HG03039 (cell line): ENCODE results near the gene STRBP.
"Not testable (repeated sequence)": the region's sequence is repeated elsewhere in the genome, so short reads cannot be mapped to it uniquely, and the experiment has no call there.

Experiments used
- ATAC-seq: cut with Tn5 transposase; IDR thresholded peaks from one replicate; pipeline ENCODE4 v1.9.1; 2021; ENCODE audit warnings: mild to moderate bottlenecking, moderate library complexity; ENCODE audit not compliant: unreplicated experiment

STRBP gene

DNA sequence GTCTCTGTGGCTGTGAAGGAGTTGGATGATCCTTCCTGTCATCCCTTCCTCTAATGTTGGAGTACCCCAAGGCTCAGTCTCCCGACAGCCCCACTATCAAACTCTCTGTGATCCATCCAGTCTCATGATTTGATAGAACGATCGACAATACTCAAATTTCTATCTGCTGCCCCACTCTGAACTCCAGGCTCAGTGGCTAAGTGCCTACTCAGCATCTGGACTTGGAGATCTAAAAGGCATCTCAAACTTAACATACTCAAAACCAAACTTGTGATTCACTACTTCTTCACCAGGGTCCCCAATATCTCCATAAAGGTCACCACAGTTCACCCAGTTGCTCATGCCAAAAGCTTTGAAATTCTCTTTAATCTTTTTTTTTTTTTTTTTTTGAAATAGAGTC lies 15.1 kb upstream of the STRBP start:
- no peak for ATAC-seq

DNA sequence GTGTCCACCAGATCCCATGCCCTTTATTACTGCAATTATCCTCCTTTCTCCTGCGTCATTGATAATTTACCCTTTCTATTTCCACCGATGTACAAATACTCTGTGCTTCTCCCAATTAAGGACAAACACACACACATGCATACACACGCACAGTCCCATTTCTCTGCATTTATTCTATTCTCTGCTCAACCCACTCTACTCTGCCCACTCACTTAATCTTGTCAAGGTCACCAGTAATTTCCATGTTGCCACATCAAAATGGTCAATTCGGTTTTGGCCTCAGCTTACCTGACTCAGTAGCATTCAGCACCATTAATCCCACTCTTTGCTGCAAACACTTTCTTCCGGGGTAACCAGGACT lies 14.6 kb upstream of the STRBP start:
- ATAC-seq = no peak

DNA sequence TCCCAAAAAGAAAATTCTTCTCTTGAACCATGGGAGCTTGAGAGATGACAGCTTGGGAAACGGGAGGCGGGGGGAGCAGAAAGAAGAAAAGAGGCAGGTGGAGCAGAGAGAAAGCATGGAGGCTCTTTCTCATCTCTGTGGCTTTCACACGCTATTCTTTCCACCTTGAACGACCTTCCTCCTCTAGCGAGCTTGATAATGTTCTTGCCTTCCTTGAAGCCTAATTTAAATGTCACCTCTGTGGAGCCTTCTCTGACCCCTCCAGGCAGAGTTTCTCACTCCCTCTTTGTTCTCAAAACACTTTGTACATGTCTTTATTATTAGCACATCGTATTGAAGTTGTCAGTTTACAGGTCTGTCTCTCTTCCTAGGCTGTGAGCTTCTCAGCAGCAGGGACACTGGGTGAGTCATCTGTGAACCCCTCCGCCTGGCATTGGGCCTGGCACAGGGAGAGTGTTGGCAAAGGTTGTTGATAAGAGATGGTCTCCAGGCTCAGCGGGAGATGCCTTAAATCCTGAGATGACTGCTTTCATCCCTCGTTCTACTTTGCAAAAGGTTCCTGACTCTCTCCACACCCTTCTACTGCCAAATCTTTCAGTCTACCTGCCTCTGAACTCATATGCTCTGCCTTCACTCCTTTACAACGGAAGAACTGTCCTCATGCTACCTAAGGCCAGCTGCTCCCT lies 14.1 kb upstream of the STRBP start:
- no peak for ATAC-seq

DNA sequence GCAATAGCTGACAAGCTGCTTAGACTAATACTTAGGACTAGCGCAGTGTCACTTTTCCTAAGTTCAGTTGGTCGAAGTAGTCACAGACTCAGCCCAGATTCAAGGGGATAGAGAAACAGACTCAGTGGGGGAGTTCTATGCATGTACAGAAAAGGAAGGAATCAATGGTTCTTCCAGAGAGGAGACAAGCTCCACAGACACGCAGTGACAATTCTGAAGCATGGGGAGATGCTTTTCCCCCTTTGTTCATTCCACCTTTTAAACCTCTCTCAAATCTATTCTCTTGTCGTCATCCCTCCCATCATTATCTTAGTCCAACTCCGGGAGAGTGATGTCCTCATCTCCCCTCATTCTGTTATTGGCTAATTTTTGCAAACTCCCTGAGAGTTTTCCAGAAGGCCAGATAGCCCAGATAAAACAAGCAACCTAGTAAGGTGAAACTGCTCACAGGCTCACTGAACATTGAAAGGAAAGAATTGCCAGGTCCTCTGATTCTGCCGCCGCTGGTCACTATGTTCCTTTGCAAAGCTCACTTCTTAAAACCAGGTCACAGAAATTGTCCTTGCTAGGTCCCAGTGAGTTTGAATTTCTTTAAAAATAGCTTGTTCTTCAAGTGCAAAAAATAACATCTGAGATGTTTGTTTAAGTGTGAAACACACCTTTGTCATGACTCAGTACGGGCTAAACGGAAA lies 13.4 kb upstream of the STRBP start:
- ATAC-seq = no peak

DNA sequence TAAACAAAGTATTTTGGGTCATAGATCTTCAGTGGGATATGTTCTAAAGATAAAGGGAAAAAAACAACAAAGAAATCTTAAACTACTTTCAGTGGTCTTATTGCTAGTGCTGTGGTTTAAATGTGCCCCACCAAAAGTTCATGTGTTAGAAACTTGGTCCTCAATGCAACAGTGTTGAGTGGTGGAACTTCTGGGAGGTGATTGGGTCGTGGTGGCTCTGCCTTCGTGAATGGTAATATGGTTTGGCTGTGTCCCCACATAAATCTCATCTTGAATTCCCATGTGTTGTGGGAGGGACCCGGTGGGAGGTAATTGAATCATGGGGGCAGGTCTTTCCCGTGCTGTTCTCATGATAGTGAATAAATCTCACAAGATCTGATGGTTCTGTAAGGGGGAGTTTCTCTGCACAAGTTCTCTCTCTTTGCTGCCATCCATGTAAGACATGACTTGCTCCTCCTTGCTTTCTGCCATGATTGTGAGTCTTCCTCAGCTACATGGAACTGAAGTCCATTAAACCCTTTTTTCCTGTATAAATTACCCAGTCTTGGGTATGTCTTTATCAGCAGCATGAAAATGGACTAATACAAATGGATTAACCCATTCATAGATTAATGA lies 10.6 kb upstream of the STRBP start:
- not testable (repeated sequence) for ATAC-seq

DNA sequence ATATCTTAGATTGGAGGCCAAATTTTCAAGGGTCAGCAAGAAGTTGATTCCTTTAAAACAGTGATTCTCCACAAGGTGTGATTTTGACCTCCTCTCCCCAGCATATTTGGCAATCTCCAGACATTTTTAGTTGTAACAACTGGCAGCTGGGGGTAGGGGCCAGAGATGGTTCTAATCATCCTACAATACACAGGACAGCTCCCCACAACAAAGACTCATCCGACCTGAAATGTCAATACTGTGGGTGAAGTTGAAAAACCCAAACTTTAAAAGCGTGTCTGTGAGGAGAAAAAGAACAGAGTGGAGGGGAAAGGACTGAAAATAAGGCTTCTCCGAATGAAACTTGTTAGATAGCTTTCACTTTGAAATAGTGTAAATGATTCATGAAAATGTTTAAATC lies 10.0 kb upstream of the STRBP start:
- no peak for ATAC-seq

DNA sequence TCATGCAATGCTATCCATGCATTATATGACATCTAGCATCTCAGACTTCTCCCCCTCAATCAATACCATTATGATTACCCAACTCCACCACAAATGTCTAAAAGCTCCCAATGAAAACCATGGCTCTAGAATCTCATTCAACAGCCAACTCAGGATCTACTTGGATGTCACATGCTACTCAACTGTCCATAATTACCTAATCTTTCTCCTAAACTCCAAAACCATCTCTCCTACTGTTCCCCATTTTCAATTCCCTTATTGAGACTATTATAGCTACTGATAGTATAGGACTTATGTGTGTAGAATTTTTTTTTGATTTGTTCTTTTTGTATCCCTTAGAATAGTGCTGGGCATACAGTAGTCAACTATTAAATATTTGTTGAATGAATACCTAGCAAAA lies 8.2 kb upstream of the STRBP start:
- ATAC-seq = no peak

DNA sequence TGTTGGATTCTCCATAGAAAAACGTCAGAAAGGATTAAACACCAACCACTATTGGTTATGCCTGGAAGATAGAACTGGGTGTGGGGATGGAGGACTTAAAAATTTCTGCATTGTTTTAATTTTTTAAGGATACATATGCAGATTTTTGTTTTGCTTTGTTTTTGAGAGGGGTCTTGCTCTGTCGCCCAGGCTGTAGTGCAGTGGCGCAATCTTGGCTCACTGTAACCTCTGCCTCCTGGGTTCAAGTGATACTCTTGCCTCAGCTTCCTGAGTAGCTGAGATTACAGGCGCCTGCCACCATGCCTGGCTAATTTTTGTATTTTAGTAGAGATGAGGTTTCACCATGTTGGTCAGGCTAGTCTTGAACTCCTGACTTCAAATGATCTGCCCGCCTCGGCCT lies 2.7 kb upstream of the STRBP start:
- not testable (repeated sequence) for ATAC-seq

DNA sequence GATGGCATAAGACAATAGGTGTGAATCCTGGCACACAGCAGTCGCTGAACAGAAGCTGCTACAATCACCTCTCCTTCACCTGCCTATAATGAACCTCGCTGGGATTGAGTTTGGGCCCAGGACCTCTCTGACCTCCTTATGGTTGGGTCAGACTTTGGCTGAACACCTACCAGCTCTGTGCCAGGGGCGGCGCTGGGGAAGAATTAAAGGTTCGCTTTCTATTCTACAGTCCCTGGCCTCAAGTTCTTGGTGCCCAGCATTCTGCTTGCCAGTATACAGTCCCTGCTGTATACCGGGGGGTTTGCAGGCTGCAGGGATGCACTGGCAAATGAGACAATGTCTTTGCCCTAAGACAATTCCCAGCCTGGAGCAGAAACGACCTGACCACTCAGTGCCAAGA lies 895 bp upstream of the STRBP start:
- ATAC-seq = no peak

DNA sequence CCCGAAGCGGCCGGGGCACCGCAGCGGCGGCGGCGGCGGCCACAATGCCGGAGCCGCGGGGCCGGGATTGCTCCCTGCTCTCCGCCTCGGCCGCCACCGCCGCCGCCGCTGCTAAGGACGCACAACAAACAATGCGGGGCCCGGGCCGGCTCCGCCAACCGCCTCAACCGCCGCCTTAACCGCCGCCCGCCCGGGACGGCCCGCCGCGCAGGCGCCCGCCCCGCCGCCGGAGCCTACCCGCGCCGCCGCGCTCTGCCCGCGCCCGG lies 254 bp downstream of the STRBP start:
- no peak for ATAC-seq

DNA sequence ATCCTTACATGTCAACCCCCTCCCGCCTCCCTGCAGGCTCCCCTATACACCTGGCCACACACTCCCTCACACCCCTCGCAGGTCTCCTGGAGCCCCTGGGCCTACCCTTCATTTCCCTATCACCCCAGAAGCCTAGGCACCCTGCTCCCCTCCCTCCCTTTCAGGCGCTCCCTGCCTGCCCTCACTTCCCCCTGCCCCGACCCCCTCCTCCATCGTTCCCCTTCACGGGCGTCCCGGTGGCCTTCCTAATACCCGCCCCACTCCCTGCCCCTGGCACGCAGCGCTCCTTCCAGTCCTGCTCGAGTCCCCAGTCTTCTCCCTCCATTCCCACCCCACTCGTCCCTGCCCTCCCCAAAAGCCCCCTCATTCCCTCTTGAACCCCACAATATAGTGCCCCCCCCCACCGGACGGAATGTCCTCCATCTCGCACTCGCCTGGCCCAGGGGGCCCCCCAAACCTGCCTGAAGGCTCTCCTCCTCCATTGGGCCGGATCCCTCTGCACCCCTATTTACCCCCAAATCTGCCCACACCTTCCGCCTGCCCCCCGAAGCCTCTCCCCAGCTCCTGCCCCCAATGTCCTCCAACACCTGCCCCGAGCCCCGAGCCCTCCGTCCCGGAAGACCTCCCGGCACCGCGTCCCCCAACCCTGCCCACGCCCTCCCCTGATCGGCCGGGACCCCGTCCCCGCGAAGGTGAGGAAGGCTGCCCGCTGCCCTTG lies 746 bp downstream of the STRBP start:
- ATAC-seq = peak; percentile 16

DNA sequence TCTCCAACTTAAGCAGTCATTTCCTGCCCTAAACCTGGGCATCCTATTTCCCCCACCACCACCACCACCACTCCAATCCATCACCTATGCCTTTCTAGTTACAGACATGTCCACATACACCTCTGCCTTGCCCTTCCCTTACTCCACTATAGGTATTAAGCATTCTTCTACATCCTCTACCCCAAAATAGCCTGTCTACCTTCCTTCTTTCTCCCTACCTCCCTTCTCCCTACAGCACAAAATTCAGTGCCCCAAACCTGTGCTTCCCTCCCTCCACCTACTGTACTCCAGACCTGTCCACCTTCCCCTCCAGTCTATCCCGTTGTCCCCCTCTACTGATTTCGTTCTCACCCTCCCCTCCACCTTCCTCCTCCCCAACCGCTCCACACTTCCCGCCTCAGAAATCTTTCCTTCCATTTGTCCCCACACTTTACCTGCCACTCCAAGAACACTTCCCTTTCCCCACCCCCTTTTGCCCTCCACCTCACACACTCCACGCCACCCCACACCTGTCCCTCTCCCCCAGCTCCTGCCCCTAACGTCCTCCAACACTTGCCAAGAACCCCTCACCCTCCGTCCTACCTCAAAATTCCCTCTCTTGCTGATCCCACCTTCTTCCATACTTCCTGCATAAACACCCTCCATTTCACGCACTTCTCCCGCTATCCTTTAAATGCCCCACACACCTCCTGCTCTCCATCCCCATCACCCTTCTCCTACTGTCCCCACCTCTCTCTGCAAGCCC lies 1.6 kb downstream of the STRBP start:
- no peak for ATAC-seq

DNA sequence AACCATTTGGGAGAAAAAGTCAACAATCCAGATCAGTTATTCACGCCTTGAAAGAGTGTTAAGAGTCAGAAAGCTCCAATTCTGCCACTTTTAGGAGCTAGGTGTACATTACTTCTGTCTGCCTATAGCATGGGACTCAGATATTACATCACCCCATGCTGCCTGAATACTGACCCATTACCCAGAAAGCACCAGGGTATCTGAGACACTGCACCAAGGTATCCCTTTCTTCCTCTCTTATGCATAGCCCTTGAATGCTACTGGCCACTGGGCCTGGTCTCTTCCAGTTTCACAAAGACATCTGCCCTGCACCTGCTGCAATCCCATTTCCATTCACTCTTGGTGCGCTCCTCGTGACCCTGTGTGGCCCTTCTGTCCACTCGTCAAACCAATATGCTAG lies 2.6 kb downstream of the STRBP start:
- ATAC-seq = no peak

DNA sequence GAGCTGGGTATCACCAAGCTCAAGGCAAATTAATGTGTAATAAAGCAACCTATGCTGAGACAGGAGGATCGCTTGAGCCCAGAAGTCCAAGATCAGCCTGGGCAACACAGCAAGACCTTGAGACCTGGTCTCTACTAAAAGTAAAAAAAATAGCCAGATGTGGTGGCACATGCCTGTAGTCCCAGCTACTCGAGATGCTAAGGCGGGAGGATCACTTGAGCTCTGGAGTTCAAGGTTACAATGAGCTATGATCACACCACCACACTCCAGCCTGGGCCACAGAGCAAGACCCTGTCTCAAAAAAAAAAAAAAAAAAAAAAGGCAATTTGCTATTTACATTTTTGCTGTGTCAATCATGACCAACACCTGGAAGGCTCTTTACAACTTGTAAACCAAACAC lies 5.2 kb downstream of the STRBP start:
- no peak for ATAC-seq

DNA sequence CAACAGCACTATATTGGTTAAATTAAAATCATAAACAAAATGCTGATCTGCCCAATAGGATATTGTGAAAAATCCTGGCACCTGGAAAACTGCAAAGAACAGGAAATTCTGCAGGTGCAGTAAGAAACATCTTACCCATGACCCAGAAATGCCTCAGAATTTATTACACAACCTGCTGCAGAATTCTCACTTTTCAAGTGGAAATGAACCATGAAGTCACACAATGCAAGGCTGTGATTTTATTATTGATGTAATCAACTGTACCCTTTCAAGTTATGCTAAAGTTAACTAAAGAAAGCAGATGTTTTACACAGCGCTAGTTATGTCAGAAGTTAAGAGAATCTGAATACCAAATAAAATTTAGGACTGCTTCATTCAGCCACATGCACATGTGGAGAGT lies 6.0 kb downstream of the STRBP start:
- ATAC-seq = no peak

DNA sequence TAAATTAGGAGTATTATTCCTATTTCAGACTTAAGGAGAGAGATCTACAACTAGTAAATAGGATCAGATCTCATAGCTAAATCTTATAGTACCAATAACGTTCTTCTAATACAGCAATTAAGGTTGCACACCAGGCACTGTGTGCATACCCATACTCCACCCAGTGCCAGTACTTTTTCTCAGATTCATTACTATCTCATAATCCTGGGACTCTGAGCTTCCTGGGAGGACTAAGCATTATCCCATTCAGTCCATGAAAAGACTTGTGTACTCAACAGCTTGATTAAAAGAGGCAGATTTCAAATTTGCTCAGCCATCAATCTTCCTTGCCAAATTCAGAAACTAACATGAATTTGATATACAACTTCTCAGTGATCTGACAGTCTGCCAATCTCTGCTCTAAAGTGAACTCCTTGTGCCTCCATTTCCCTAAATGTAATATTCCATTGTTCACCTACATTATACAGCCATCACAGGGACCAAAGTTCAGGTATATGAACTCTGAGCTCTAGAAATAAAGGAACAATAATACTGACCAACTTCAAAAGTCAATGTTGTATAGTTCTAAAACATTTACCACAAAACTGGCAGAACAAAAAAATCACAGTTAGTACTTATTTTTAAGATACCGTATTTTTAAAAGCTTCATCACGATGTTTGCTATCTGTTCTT lies 7.2 kb downstream of the STRBP start:
- no peak for ATAC-seq

DNA sequence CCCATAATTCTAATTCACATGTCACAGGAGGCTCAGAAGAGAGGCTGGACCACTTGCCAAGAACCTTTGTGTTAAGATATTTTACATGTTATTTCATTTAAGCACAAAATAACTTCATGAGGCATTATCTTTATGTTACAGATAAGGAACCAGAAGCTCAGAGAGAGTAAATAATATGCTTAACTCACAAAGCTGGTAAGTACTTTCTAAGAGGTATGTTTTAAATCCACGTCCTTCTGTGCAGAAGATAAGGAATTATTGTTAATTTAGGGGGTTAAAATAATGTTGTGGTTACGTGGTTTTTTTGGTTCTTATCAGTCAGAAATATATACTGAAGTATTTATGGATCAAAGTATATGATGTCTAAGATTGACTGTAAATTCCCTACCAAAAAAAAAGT lies 8.0 kb downstream of the STRBP start:
- no peak for ATAC-seq

DNA sequence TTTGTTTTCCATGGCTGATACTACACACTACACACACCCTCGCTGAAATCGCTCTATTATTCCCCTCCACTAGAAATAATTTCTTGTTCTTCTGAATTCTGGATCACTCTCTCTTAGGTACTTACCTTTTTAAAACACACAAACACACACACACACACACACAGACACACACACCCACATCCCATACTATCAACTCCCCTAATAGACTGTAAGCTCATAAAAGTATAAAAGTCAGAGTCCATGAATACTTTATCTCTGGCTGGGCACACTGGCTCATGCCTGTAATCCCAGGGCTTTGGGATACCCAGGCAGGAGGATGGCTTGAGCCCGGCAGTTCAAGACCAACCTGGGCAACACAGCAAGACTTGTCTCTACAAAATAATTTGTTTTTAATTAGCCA lies 11.1 kb downstream of the STRBP start:
- ATAC-seq = no peak

DNA sequence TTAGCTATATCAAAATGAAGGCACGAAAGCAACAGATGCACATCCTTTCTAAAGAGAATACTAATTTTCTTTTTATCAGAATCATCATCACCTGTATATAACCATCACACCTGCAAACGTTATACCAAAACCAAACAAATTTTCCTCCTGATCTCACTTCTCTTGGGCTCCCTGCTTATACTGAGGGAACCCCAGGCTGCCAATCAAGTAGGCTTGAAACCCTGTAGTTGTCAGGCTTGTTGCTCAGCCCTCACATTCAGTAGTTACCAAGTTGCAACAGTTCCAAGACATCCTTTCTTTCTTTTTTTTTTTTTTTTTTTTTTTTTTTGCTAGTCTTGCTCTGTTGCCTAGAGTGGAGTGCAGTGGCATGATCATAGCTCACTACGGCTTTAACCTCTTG lies 12.7 kb downstream of the STRBP start:
- no peak for ATAC-seq

DNA sequence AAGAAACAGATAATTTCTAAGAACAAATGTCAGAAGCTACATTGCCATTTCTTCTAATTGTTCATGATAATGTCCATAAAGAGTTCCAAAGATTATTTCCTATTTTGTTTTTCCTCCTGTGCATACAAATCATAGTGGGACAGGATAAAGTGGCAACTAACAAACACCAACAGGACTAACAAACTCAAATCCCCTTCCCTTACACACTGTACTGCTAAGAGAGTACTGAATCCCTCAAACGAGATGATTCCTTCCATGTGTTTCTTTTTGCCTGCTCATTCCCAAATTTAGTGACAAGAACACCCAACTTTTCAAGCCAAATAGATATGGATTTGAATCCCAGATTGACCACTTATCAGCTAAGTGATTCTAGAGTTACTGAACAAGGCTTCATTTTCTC lies 15.2 kb downstream of the STRBP start:
- no peak for ATAC-seq

DNA sequence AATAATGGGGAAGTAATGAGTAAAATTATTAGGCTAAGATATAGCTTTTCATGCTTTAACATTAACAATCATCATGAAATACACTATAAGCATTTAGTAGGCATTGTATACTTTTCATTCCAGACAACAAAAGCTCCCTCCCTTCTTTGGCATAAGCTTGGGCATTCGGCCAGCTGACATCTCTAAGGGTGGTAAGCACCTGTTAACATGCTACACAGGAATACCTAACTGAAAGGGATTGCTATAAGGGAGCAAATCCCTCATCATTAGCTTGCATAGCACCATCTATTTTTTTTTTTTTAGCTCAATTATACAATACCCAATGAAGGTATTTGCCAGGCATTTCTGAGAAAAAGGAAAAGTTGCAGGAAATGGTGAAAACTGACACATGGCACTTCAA lies 16.6 kb downstream of the STRBP start:
- ATAC-seq = no peak
